ENCODE data around the gene RASA2. TPM values are rescaled to one million over a fixed set of nuclear protein-coding genes. Genes with fewer than 3 reads are reported as not detected.

RASA2 gene
- total RNA-seq (10 to 100 TPM in 1 of 6 donors, 1 to 10 TPM in 5; 5.0 to 10.7 (median 6.3) TPM), polyA plus RNA-seq (1 to 10 TPM; 3.2 to 4.4 TPM)

GRCh38 chr3:141486746-141487520 lies at the start of gene RASA2:
RASA2 (plus strand) TSS chr3:141487027; CDS start chr3:141487084, 57 bp downstream.
- Histone ChIP-seq H3K4me3 (peak within 1 kb of the TSS; percentile 57 to 90 (median 69)), H3K4me1 (peaks cover 0 to 7% (median 0%) of the 10 kb centered on the region in 3 donors), H3K36me3 (no peaks in the 10 kb centered on the region), H3K27me3 (no peaks in the 10 kb centered on the region), H3K9me3 (no peaks in the 10 kb centered on the region), H3K27ac (peak within 1 kb of the TSS; percentile 83 to 94 (median 90))
- intact Hi-C loops (cut with DNase I), result no loop called here
- ATAC-seq (peak; percentile 83 to 93 (median 86)), DNase-seq (peak; percentile 64 to 86 (median 74)), FAIRE-seq (no peak)
- 0 to 1% methylated on average over 40 to 96 of the region's 96 CpGs for WGBS, 2 donors
- no peak for TF ChIP-seq CTCF (IDR thresholded peaks at IDR 0.05)

GRCh38 chr3:141439589-141439988 lies 47.2 kb upstream of the RASA2 start:
- FAIRE-seq (no peak), DNase-seq (no peak), ATAC-seq (no peak)
- Histone ChIP-seq H3K4me1 (peaks cover 0 to 29% (median 14%) of the 10 kb centered on the region in 3 donors), H3K27me3 (no peaks in the 10 kb centered on the region), H3K36me3 (peaks cover 3 to 24% (median 3%) of the 10 kb centered on the region in 3 donors), H3K4me3 (no peak overlapping the region), H3K9me3 (no peaks in the 10 kb centered on the region), H3K27ac (peak overlapping the region in 2 of 4 donors; percentile 34 to 50)
- intact Hi-C loops (cut with DNase I), result no loop called here
- 77 to 78% methylated on average over 3 of the region's 3 CpGs for WGBS, 2 donors
- no peak for TF ChIP-seq CTCF (IDR thresholded peaks at IDR 0.05)

- H3K4me1 ChIP-seq, result peaks cover 0 to 22% (median 14%) of the 10 kb centered on the region in 3 donors
- no peak for TF ChIP-seq CTCF (IDR thresholded peaks at IDR 0.05)
- H3K4me3 ChIP-seq, result no peak overlapping the region
- 96 to 97% methylated on average over 3 of the region's 3 CpGs for WGBS, 2 donors
- H3K27ac ChIP-seq, result peak overlapping the region in 2 of 4 donors; percentile 40 to 67
- ATAC-seq (peak; percentile 23 to 42 (median 29)), FAIRE-seq (no peak), DNase-seq (no peak)
- H3K27me3 ChIP-seq, result no peaks in the 10 kb centered on the region
- intact Hi-C loops (cut with DNase I), result loop anchor here in 1 of 3 donors (10.0 kb wide), 1 partner anchor 76 kb away; the partner anchor contains the start of gene ZBTB38
- H3K9me3 ChIP-seq, result no peaks in the 10 kb centered on the region
- H3K36me3 ChIP-seq, result peaks cover 3 to 34% (median 11%) of the 10 kb centered on the region in 3 donors
These were observed 45.9 kb upstream of the RASA2 start for GRCh38 chr3:141440942-141441341.

- peak; percentile 80 to 94 (median 88) for TF ChIP-seq CTCF (IDR thresholded peaks at IDR 0.05)
These were observed 45.2 kb upstream of the RASA2 start for GRCh38 chr3:141441381-141442364.

More at GRCh38 chr3:141441381-141442364, 45.2 kb upstream of the RASA2 start:
- peaks cover 0 to 15% (median 14%) of the 10 kb centered on the region in 3 donors for H3K4me1 ChIP-seq
- peak overlapping the region in 2 of 4 donors; percentile 40 to 67 for H3K27ac ChIP-seq
- H3K27me3 ChIP-seq, result no peaks in the 10 kb centered on the region
- no peak for FAIRE-seq
- peak; percentile 93 to 97 (median 96) for ATAC-seq
- intact Hi-C loops (cut with DNase I), result loop anchor here in 1 of 3 donors (10.0 kb wide), 1 partner anchor 77 kb away; the partner anchor contains the start of gene ZBTB38
- H3K9me3 ChIP-seq, result no peaks in the 10 kb centered on the region
- peaks cover 3 to 34% (median 13%) of the 10 kb centered on the region in 3 donors for H3K36me3 ChIP-seq
- DNase-seq, result peak; percentile 60 to 88 (median 72)
- no peak overlapping the region for H3K4me3 ChIP-seq
- WGBS, 2 donors, result 68 to 76% methylated on average over 10 of the region's 10 CpGs
